Ishikawa (cell line): ENCODE data around the gene DGUOK.

Experiments used
- CREB1 ChIP-seq: IDR thresholded peaks from 2 replicates; pipeline ENCODE4 v1.6.1; 2012; ENCODE audit warnings: low read depth
- EGR1 ChIP-seq: IDR thresholded peaks from 2 replicates; pipeline ENCODE4 v1.6.1; 2012
- EP300 ChIP-seq: IDR thresholded peaks from 2 replicates; pipeline ENCODE4 v1.6.1; 2012; ENCODE audit warnings: borderline replicate concordance
- MAX ChIP-seq: IDR thresholded peaks from 2 replicates; pipeline ENCODE4 v1.6.1; 2012
- REST ChIP-seq: IDR thresholded peaks from 2 replicates; pipeline ENCODE4 v1.6.1; 2012; ENCODE audit warnings: low read depth, mild to moderate bottlenecking
- TAF1 ChIP-seq: IDR thresholded peaks from 2 replicates; pipeline ENCODE4 v1.6.1; 2012; ENCODE audit warnings: low read depth, mild to moderate bottlenecking
- TEAD4 ChIP-seq: IDR thresholded peaks from 2 replicates; pipeline ENCODE4 v1.6.1; 2012
- ZBTB7A ChIP-seq: IDR thresholded peaks from 2 replicates; pipeline ENCODE4 v1.6.1; 2012; ENCODE audit warnings: low read depth
- TF ChIP-seq, protein P1 (sequence below): IDR thresholded peaks from 2 replicates; pipeline ENCODE4 v1.6.1; 2012

- TF ChIP-seq TAF1 (no peak), MAX (no peak), REST (no peak), EP300 (no peak), EGR1 (no peak), TEAD4 (no peak), ZBTB7A (no peak), CREB1 (no peak)
- TF ChIP-seq, protein P1, sequence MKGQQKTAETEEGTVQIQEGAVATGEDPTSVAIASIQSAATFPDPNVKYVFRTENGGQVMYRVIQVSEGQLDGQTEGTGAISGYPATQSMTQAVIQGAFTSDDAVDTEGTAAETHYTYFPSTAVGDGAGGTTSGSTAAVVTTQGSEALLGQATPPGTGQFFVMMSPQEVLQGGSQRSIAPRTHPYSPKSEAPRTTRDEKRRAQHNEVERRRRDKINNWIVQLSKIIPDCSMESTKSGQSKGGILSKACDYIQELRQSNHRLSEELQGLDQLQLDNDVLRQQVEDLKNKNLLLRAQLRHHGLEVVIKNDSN: no peak
These were observed 7.8 kb upstream of the DGUOK start for GRCh38 chr2:73918856-73919255.
